Parathyroid adenoma (tissue), 2 donors: ENCODE measurements around the gene SIGLEC11.
"Not testable (repeated sequence)": the region's sequence is repeated elsewhere in the genome, so short reads cannot be mapped to it uniquely, and the experiment has no call there.

Source experiments
- H2AFZ ChIP-seq: fragments of 300-600 bp; sonication (generic); one replicate; pipeline ENCODE4 v1.7.0; 2017; ENCODE audit warnings: antibody characterized with exemption, mild to moderate bottlenecking
- H3K27ac ChIP-seq: fragments of 300-600 bp; sonication (generic); one replicate; pipeline ENCODE4 v1.7.0; 2017
- H3K27me3 ChIP-seq: fragments of 300-600 bp; sonication (generic); one replicate; pipeline ENCODE4 v1.7.0; 2017; ENCODE audit warnings: low read length; ENCODE audit not compliant: control insufficient read depth, insufficient read depth
- H3K36me3 ChIP-seq: fragments of 300-600 bp; sonication (generic); one replicate; pipeline ENCODE4 v1.7.0; 2017; ENCODE audit warnings: low read length; ENCODE audit not compliant: control insufficient read depth, insufficient read depth
- H3K4me1 ChIP-seq: fragments of 300-600 bp; sonication (generic); one replicate; pipeline ENCODE4 v1.7.0; 2017; ENCODE audit warnings: control low read depth
- H3K4me2 ChIP-seq: fragments of 300-600 bp; sonication (generic); one replicate; pipeline ENCODE4 v1.7.0; 2017; ENCODE audit warnings: low read length
- H3K4me3 ChIP-seq: fragments of 300-600 bp; sonication (generic); one replicate; pipeline ENCODE4 v1.7.0; 2017; ENCODE audit warnings: low read depth, low read length
- H3K79me2 ChIP-seq: fragments of 300-600 bp; sonication (generic); one replicate; pipeline ENCODE4 v1.7.0; 2017; ENCODE audit warnings: control low read depth
- H3K9ac ChIP-seq: fragments of 300-600 bp; sonication (generic); one replicate; pipeline ENCODE4 v1.7.0; 2017; ENCODE audit warnings: mild to moderate bottlenecking
- H3K9me3 ChIP-seq: fragments of 300-600 bp; sonication (generic); one replicate; pipeline ENCODE4 v1.7.0; 2017; ENCODE audit warnings: low read length; ENCODE audit not compliant: control insufficient read depth
- CTCF ChIP-seq: fragments of 300-600 bp; sonication (generic); IDR thresholded peaks from one replicate; pipeline ENCODE4 v1.7.0; 2017; ENCODE audit warnings: antibody characterized with exemption, mild to moderate bottlenecking
- donor health status: primary hyperparathyroidism.

The SIGLEC11 gene

GRCh38 chr19:49960980-49961379 lies at the start of gene SIGLEC11:
Gene SIGLEC11, minus strand, starts transcription at chr19:49961172. Its CDS starts 91 bp downstream, at chr19:49961081.
- not testable (repeated sequence) for H3K27ac ChIP-seq, H3K4me3 ChIP-seq, H2AFZ ChIP-seq

GRCh38 chr19:50008532-50008931 lies 47.6 kb upstream of the SIGLEC11 start:
- no peaks in the 10 kb centered on the region for H3K27me3 ChIP-seq
- no peaks in the 10 kb centered on the region for H3K36me3 ChIP-seq
- H3K4me3 ChIP-seq = no peak overlapping the region
- H3K4me1 ChIP-seq = no peaks in the 10 kb centered on the region
- H3K4me2 ChIP-seq = no peak overlapping the region
- no peaks in the 10 kb centered on the region for H3K9me3 ChIP-seq
- H3K27ac ChIP-seq = no peak overlapping the region
- TF ChIP-seq CTCF = no peak
- peaks cover 10% of the 10 kb centered on the region for H3K79me2 ChIP-seq
- no peak overlapping the region for H2AFZ ChIP-seq
- H3K9ac ChIP-seq = no peak overlapping the region

More at GRCh38 chr19:49960980-49961379, at the start of gene SIGLEC11:
- H3K4me1 ChIP-seq, H3K9ac ChIP-seq, H3K9me3 ChIP-seq, H3K79me2 ChIP-seq, H3K36me3 ChIP-seq, H3K4me2 ChIP-seq, H3K27me3 ChIP-seq: not testable (repeated sequence)

GRCh38 chr19:50007947-50008346 lies 47.0 kb upstream of the SIGLEC11 start:
- no peak for TF ChIP-seq CTCF
- Histone ChIP-seq H3K9me3 (no peaks in the 10 kb centered on the region), H3K36me3 (no peaks in the 10 kb centered on the region)

GRCh38 chr19:50007170-50007569 lies 46.2 kb upstream of the SIGLEC11 start:
- Histone ChIP-seq H3K79me2 (peaks cover 8% of the 10 kb centered on the region), H3K9ac (no peak overlapping the region), H3K27me3 (no peaks in the 10 kb centered on the region), H3K9me3 (no peaks in the 10 kb centered on the region), H3K4me1 (no peaks in the 10 kb centered on the region), H3K4me3 (no peak overlapping the region), H2AFZ (no peak overlapping the region), H3K4me2 (no peak overlapping the region), H3K27ac (no peak overlapping the region), H3K36me3 (no peaks in the 10 kb centered on the region)
- no peak for TF ChIP-seq CTCF

More at GRCh38 chr19:50007947-50008346, 47.0 kb upstream of the SIGLEC11 start:
- no peak overlapping the region for H3K27ac ChIP-seq
- no peak overlapping the region for H2AFZ ChIP-seq
- no peaks in the 10 kb centered on the region for H3K27me3 ChIP-seq
- no peak overlapping the region for H3K4me2 ChIP-seq
- no peak overlapping the region for H3K4me3 ChIP-seq
- peaks cover 8% of the 10 kb centered on the region for H3K79me2 ChIP-seq
- H3K4me1 ChIP-seq = no peaks in the 10 kb centered on the region
- no peak overlapping the region for H3K9ac ChIP-seq

GRCh38 chr19:50005428-50005827 lies 44.5 kb upstream of the SIGLEC11 start:
- Histone ChIP-seq H3K4me1 (no peaks in the 10 kb centered on the region), H3K27ac (no peak overlapping the region), H3K9me3 (no peaks in the 10 kb centered on the region), H3K4me3 (no peak overlapping the region), H3K27me3 (no peaks in the 10 kb centered on the region), H2AFZ (no peak overlapping the region), H3K79me2 (peaks cover 8% of the 10 kb centered on the region), H3K36me3 (no peaks in the 10 kb centered on the region), H3K4me2 (no peak overlapping the region), H3K9ac (no peak overlapping the region)
- no peak for TF ChIP-seq CTCF
